ENCODE measurements around the gene ATIC. TPM values are rescaled to one million over a fixed set of nuclear protein-coding genes. Genes with fewer than 3 reads are reported as not detected.
A peak's percentile ranks its signal among the peaks of the same experiment; 100 is the strongest.

ATIC gene
- total and polyA plus RNA-seq, 10 donors = 50.5 to 165 (median 80.0) TPM

- Histone ChIP-seq H3K9me3 (no peaks in the 10 kb centered on the region), H3K4me1 (peaks cover 0 to 14% (median 0%) of the 10 kb centered on the region in 6 donors), H3K27ac (peak overlapping the region in 1 of 8 donors; percentile 2), H3K4me3 (no peak overlapping the region), H3K36me3 (peaks cover 0 to 99% (median 43%) of the 10 kb centered on the region in 6 donors), H3K27me3 (replicated peaks in 1 of 7) (no peaks in the 10 kb centered on the region)
- intact Hi-C loops (cut with DNase I; ENCODE audit: low total_unique reads) = no loop called here
- DNase-seq = no peak
- WGBS, 5 donors = 87 to 94% (median 89%) methylated on average over 3 of the region's 3 CpGs
- TF ChIP-seq POLR2A (IDR thresholded peaks at IDR 0.05) (no peak), CTCF (IDR thresholded peaks at IDR 0.05 in 8 of 11, conservative IDR thresholded peaks at IDR 0.05 in 3 of 11) (no peak), POLR2AphosphoS5 (IDR thresholded peaks at IDR 0.05) (no peak)
Measured at GRCh38 chr2:215320102-215320501, 8.2 kb downstream of the ATIC start.

- H3K4me3 ChIP-seq = no peak overlapping the region
- intact Hi-C loops (cut with DNase I; ENCODE audit: low total_unique reads) = no loop called here
- 74 to 89% (median 78%) methylated on average over 7 of the region's 7 CpGs for WGBS, 5 donors
- no peaks in the 10 kb centered on the region for H3K27me3 ChIP-seq (replicated peaks in 1 of 7)
- H3K4me1 ChIP-seq = peaks cover 0 to 10% (median 0%) of the 10 kb centered on the region in 6 donors
- H3K27ac ChIP-seq = peak overlapping the region in 1 of 8 donors; percentile 2
- no peaks in the 10 kb centered on the region for H3K9me3 ChIP-seq
- TF ChIP-seq POLR2A (IDR thresholded peaks at IDR 0.05) (no peak), POLR2AphosphoS5 (IDR thresholded peaks at IDR 0.05) (no peak), CTCF (IDR thresholded peaks at IDR 0.05 in 8 of 11, conservative IDR thresholded peaks at IDR 0.05 in 3 of 11) (no peak)
- DNase-seq = no peak
- peaks cover 0 to 100% (median 47%) of the 10 kb centered on the region in 6 donors for H3K36me3 ChIP-seq
Measured at GRCh38 chr2:215320679-215321078, 8.8 kb downstream of the ATIC start.

GRCh38 chr2:215324811-215325210, 13.0 kb downstream of the ATIC start:
- H3K27ac ChIP-seq = no peak overlapping the region
- no peak for DNase-seq
- H3K27me3 ChIP-seq (replicated peaks in 1 of 7) = no peaks in the 10 kb centered on the region
- peaks cover 0 to 100% (median 61%) of the 10 kb centered on the region in 6 donors for H3K36me3 ChIP-seq
- 80 to 90% (median 86%) methylated on average over 6 of the region's 6 CpGs for WGBS, 5 donors
- TF ChIP-seq POLR2A (IDR thresholded peaks at IDR 0.05) = no peak
- TF ChIP-seq POLR2AphosphoS5 (IDR thresholded peaks at IDR 0.05) = no peak
- no peak for TF ChIP-seq CTCF (IDR thresholded peaks at IDR 0.05 in 8 of 11, conservative IDR thresholded peaks at IDR 0.05 in 3 of 11)
- no peaks in the 10 kb centered on the region for H3K9me3 ChIP-seq
- H3K4me1 ChIP-seq = peaks cover 0 to 21% (median 0%) of the 10 kb centered on the region in 6 donors
- no peak overlapping the region for H3K4me3 ChIP-seq
- intact Hi-C loops (cut with DNase I; ENCODE audit: low total_unique reads) = no loop called here

GRCh38 chr2:215328066-215328465, 16.2 kb downstream of the ATIC start:
- H3K4me1 ChIP-seq = peaks cover 0 to 32% (median 2%) of the 10 kb centered on the region in 6 donors
- WGBS, 5 donors = 76 to 94% (median 91%) methylated on average over 5 of the region's 5 CpGs
- no peaks in the 10 kb centered on the region for H3K9me3 ChIP-seq
- peaks cover 0 to 99% (median 53%) of the 10 kb centered on the region in 6 donors for H3K36me3 ChIP-seq
- no peak for DNase-seq
- H3K4me3 ChIP-seq = no peak overlapping the region
- H3K27ac ChIP-seq = peak overlapping the region in 6 of 8 donors; percentile 38 to 54 (median 46)
- intact Hi-C loops (cut with DNase I; ENCODE audit: low total_unique reads) = no loop called here
- TF ChIP-seq CTCF (IDR thresholded peaks at IDR 0.05 in 8 of 11, conservative IDR thresholded peaks at IDR 0.05 in 3 of 11) (no peak), POLR2A (IDR thresholded peaks at IDR 0.05) (no peak), POLR2AphosphoS5 (IDR thresholded peaks at IDR 0.05) (no peak)
- H3K27me3 ChIP-seq (replicated peaks in 1 of 7) = no peaks in the 10 kb centered on the region
